Fibroblast of the conjunctiva (primary cell): ENCODE measurements around the gene SDS.

Experiments
- DNase-seq: peaks from one replicate; pipeline ENCODE4 v3.0.0-alpha.2; 2010; ENCODE audit warnings: low read depth

Gene SDS

DNA sequence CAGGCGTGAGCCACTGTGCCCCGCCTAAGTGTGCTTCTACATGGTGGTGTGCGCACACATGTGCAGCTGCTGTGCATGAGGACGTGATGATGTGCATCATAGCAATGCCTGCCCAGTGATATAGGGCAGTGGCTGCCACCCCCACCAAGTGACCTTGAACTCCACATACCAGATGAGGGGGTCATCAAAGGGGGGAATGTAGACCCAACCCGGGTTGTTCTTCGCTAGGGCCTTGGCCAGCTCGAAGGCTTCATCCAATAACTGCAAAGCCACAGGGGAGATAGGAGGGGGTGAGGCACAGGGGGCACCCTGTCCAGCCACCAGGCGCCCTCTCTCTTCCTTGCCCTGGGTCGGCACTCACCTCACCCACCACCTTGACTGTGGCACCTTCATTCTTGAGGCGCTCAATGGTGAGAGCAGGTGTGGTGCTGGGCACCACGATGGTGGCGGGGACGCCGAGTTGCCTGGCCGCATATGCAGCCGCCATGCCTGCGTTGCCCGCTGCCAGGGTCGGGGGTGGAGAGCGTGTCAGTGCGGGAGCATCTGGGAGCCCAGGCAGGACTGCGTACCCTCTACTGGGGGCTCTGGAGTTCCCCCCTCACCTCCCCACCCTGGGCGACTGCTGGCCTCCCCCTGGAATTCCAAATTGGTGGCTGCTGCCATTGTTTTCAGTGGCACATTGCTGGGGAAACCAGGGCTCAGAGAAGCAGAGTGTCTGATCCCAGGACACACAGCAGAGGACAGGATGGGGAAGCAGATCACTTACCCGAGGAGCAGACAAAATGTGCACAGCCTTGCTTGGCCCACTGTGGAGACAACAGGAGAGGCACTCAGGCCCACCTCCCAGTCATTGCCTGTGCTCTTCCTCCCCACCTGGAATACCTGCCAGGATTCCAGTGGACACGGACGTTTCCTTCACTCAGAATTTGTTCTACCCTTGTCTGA, 5.1 kb downstream of the SDS start:
- DNase-seq = no peak

DNA sequence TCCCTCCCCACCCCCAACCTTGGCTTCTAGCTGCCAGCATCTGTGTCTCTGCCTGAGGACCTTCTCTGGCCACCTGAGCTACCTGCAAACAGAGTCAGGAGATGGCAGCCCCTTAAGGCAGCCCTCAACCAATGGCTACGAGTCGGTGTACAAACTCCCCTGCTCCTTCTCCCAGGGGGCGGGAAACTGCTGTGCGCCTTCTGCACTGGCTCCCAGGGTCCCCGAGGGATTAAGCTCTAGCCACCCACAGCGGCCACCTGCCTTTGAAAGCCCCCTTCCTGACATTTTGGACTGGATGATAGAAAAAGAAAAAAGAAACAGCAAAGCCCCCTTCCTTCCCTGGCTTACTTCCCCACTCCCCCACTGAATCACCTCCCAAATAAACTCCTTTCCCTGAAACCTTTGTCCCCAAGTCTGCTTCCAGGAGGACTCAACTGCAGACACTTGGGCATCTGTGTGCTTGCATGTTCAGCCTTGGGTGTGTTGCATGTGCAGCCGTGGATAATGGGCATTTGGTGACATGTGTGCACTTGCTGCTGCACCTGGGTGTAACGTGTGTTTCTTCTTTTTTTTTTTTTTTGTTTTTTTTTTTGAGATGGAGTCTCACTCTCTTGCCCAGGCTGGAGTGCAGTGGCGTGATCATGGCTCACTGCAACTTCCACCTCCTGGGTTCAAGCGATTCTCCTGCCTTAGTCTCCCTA, 6.0 kb downstream of the SDS start:
- DNase-seq = no peak

DNA sequence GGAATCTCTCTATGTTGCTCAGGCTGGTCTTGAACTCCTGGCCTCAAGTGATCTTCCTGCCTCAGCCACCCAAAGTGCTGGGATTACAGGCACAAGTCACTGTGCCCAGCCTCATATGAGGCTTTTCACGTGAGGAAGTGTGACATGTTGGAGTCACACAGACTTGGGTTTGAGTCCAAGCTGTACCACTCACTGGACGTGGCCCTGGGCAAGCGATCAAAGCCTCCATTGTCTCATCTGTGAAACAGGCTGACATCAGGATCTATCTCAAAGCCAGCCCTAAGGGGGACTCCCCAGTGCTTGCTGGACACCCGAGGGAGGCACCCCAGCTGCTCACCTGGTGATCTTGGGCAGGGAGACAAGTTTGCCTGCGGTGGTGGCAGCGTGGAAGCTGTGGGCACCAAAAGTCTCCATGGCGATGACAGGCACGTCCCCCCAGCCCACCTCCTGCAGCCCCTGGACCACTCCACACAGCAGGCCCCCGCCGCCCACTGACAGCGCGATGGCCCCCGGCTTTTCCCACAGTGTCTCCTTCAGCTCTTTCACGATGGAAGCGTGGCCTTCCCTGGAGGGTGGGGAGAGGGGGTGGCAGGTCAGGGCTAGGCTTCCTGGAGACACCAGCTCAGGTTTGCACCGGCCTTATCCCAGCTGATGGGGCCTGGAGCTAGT, 6.7 kb downstream of the SDS start:
- no peak for DNase-seq

DNA sequence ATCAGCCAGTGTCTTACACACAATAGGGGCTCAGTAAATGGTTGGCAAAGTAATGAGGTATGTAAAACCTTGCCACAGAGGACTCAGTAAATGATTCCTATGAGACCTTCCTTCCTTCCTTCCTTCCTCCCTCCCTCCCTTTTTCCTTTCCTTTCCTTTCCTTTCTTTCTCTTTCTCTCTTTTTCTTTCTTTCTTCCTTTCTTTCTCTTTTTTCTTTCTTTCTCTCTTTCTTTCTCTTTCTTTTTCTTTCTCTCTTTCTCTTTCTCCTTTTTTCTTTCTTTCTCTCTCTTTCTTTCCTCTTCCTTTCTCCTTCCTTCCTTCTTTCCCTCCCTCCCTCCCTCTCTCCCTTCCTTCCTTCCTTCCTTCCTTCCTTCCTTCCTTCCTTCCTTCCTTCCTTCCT, 7.5 kb downstream of the SDS start:
- DNase-seq = no peak

DNA sequence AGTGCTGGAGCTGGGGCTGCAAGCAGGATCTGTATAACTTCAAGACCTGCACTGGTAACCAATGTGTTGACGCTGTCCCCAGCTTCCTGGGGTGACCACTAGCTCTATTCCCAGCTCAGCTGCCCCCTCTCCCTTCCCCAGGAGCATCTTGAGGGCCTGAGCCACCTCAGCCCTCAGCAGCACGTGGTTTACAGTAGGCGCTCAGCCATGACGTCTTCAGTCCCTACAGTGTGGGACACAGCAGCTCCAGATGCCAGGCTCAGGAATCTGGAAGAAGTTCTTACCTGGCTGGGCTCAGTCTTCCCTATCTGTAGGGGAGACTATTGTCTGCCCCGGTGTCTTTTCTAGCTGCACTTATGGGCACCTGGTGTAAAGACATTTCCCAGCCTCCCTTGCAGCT, 8.6 kb downstream of the SDS start:
- no peak for DNase-seq

DNA sequence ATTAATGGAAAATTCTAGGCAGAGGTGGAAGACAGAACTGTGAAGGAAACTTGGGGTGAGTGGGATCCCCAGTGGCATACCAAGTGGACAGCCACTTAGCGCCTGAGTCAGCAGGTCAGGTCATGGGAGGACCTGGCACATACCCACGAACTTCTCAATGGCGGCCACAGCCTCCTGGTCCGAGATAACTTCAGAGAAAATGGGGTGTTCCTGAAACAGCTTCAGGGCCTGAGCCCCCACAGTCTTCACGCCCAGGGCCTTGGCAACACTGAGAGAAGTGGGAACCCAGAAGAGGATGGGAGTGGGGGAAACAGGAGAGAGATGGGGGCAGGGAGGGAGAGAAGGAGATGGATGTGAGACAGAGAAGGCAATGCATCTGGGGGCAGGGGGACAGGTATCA, 9.9 kb downstream of the SDS start:
- no peak for DNase-seq

DNA sequence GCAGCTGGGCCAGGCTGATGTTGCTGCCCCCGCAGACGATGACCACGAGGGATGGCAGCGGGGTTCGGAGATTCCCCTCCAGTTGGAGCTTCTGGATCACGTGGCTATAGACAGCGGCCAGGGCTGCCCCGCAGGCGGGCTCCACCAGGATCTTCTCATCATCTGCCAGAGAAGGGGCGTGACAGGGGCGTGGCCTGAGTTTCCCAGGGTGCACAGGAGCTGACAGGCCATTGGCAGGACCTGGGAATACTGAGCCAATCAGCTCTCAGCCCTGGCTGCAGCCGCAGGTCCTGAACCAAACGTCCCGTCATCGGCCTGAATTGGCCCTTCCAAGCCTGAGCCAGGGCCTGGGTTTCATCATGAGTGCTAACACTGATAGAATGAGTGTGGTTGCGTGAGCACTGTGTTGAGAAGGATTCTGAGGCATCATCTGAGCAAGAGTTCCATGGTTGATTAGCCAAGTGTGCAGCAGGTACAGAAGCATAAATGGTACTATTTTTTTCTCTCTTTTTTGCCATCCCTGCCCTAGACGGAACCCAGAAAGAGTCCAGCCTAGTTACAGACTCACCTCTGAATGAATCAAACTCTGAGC, 10.6 kb downstream of the SDS start:
- DNase-seq = no peak

DNA sequence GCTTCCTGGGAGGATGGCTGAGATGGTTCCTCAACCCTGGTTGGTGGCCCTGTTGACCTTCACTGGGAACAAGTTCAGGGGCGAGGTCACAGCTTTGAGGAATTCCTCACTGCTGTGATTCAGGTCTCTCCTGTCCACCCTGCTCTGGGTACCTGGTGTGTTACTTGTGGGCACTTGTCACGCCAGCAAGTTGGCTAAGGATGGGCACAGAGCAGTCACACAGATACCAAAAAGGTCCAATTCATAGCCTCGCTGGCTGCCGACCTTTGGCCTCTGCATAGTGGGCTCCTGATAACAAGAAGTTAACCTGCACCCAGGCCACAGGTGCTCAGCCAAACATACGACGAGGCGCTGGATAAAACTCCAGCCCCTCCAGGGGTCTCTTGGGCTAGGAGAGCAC, 11.2 kb downstream of the SDS start:
- DNase-seq = no peak

DNA sequence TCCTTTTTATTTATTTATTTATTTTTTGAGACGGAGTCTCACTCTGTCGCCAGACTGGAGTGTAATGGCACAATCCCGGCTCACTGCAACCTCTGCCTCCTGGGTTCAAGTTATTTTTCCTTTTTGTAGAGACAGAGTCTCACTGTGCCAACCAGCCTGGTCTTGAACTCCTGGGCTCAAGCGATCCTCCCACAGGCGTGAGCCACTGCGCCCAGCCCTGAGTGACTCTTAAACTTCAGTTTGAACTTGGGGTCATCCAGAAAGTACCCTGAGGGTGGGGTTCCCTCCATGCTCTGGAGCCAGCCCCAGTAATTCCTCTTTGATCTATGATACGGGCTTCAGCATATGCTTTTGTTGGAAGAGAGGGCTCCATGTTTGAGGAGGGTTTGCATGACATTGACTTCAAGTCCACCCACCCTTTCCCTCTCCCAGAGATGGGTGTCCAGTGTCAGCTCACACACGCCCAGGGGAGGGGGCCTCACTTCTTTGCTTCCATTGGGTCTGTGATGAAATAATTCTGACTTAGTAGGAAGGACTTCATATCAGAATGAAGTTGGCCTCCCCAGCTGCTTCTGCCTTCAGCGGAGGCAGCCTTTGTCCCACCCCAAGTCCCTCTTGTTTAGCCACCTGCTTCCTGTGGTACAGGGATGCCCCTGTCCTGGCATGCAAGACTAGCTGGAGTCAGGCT, 11.9 kb downstream of the SDS start:
- DNase-seq = no peak

DNA sequence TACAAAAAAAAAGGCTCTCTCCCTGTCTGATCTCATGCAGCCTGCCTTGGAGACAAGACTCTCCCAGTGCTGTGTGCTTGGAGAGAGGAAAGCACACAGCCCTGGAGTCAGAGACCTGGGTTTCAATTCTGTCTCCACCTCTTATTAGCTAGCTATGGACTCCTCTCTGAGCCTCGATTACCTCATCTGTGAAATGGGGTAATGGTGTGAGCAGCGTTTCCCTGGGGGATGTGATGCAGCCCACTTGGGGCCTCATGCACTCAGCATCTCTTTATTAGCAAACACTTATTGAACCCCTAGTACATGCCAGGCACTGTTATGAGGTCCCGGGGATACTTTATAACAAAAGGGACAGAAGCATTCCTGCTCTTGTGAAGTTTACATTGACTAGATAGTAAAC, 12.5 kb downstream of the SDS start:
- no peak for DNase-seq

DNA sequence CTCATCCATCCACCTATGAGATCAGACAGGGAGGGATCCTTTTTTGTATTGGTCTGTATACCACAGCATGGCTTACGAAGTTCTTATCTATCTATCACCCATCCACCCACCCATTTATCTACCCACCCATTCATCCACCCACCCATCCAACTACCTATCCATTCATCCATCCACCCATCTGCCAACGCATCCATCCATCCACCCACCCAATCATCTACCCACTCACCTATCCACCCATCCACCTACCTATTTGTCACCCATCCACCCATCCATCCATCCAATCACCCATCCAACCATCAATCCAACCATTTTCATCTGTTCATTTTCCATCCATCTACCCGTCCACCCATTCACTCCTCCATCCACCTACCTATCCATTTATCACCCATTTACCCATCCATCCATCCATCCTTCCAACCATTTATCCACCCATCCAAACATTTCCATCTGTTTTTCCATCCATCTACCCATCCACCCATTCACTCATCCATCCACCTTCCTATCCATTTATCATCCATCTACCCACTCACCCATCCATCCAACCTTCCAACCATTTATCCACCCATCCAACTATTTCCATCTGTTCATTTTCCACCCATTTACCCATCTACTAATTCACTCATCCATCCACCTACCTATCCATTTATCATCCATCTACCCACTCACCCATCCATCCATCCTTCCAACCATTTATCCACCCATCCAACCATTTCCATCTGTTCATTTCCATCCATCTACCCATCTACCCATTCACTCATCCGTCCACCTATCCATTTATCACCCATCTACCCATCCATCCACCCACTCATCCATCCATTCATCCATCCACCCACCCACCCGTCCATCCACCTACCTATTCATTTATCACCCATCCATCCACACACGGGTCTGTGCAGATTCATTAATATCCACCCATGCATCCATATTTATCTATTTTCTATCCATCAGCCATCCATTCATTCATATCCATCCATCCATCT, 13.3 kb downstream of the SDS start:
- DNase-seq = no peak

DNA sequence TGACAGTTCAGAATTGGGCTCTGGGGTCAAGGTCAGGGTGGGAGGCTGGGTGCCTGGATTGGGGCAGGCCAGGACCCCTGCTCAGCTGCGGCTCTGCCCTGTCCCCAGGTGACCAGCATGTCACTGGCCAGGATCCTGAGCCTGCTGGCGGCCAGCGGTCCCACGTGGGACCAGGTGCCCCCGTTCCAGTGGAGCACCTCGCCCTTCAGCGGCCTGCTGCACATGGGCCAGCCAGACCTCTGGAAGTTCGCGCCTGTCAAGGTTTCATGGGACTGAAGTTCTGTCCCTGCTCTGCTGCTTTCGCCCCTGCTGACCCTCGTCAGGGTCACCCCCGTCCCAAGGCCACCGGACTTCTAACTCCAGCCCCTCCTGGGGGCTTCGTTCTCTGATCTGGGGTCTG, 15.3 kb downstream of the SDS start:
- DNase-seq = no peak

DNA sequence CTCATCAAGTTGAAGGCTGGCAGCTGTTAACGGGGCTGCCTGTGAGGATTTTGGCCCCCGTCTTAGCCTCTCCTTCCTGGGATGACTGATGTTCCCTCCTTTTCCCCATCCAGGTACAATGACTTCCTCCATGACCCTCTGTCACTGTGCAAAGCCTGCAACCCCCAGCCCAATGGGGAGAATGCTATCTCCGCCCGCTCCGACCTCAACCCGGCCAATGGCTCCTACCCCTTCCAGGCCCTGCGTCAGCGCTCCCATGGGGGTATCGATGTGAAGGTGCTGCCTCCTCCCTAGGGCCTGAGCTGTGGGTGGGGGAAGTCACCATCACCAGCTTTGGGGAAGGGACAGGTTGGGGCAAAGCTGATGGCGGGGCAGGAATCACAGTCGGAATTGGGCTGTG, 16.1 kb downstream of the SDS start:
- no peak for DNase-seq

DNA sequence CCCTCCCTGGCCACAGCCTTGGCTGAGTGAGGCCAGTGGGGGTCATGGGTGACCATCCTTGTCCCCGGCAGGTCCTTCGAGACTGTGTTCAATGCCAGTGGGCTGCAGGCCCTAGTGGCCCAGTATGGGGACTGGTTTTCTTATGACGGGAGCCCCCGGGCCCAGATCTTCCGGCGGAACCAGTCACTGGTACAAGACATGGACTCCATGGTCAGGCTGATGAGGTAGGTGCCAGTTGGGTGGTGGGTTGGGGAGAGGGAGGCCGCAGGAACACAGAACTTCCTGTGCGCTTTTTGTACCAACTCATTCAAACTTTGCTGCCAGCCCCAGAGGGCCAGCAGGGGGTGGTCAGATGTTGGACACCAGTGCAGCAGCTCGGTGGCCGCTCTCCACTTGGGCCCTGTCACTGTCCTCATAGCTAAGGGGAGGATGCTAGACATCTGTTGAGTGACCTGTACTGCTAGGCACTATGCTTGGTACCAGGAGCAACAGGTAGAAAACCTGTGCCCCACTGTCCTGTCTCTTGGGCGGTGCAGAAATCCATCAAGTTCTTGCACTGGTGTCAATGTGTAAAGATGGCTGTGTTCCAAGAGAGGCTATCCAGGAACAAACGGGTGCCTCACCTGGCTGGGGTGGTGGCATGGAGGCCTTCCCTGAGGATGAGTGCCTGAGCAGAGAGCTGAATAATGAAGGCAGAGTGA, 16.7 kb downstream of the SDS start:
- no peak for DNase-seq

DNA sequence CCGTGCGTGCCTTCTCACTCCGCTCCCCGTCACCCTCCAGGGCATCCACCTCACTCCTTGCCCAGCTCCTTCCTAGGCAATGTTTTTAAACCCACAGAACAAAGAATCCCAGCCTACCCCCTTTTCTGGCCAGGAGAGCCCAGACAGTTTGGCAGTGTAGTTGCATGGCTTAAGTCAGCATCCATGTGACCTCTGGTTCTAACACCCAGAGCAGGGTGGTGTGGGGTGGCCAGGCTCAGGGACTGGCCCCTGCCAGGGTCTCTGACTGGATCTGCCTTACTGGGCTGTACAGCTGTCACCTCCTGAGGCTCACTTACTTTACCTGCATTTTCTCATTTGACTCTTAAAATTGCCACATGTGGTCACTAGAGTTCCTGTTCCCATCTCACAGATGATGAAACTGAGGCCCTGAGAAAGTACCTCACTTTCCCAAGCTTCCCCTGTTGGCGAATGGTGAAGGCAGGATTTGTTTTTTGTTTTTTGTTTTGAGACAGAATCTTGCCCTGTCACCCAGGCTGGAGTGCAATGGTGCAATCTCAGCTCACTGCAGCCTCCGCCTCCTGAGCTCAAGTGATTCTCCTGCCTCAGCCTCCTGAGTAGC, 18.3 kb downstream of the SDS start:
- DNase-seq = no peak

DNA sequence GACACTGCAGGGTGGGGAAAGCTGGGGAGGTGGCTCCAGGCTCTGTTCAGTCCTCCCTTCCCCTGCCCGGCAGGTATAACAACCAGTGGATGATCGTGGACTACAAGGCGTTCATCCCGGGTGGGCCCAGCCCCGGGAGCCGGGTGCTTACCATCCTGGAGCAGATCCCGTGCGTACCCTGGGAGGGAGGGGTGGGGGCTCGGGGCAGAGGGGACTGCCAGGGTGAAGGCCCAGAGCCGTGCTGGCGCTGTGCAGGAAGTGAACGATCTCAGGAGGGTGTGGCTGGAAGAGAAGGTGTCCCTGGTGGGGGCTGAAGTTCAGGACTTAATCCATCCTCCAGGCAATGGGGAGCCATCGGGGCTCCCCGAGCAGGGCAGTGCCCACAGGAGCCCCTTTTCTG, 18.9 kb downstream of the SDS start:
- DNase-seq = no peak

DNA sequence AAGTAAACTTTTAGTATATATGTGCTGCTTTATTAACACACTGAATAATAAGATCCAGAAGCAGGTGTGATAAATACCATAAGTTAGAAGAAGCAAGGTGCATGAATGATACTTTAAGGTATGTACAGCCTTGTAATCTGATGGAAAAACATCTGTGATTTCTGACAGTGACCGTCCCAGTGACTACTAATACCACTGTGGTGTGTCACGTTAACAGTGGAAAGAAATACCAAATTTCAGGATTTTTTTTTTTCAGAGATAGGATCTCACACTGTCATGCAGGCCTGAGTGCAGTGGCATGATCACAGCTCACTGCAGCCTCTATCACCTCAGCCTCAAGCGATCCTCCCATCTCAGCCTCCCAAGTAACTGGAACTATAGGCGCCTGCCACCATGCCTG, 21.5 kb downstream of the SDS start:
- no peak for DNase-seq

DNA sequence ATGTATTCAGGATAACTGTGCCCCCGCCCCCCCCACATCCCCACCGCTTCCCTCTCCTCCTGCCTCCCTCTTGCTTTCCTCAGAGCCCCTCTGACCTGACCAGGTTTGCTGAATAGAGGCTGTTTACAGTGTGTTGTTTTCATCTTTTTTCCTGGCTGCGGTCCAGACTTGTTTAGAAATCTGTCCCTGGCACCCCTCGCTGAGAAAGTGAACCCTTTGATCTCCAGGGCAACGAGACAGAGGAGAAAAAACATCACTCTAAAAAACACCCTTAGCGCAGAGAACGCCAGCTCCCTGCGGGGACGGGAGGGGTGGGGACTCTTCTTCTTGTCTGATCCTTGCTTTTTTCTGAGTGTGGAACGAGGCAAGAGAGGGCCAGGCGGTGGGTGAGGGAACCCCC, 22.5 kb downstream of the SDS start:
- no peak for DNase-seq

DNA sequence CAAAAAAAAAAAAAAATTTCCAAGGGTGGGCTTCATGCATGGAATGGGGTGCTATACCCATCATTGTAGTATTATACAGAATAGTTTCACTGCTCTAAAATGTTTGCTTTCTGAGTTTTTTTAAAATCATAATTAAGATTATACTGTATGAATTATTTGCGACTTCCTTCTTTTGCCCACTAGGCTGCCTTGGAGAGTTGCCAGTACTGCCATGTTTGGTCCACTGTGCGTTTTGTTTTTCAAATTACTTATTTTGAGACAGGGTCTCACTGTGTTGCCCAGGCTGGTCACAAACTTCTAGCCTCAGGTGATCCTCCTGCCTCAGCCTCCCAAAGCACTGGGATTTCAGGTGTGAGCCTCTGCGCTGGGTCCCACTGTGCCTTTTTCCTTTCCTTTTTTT, 25.4 kb downstream of the SDS start:
- no peak for DNase-seq
